HG02642 (cell line): ENCODE measurements around the gene PHF3.
A peak's percentile ranks its signal among the peaks of the same experiment; 100 is the strongest.
"Not testable (repeated sequence)": the region's sequence is repeated elsewhere in the genome, so short reads cannot be mapped to it uniquely, and the experiment has no call there.

Experiments
- ATAC-seq: cut with Tn5 transposase; IDR thresholded peaks from one replicate; pipeline ENCODE4 v1.9.1; 2021; ENCODE audit warnings: mild to moderate bottlenecking; ENCODE audit not compliant: unreplicated experiment, poor library complexity

The PHF3 gene

DNA sequence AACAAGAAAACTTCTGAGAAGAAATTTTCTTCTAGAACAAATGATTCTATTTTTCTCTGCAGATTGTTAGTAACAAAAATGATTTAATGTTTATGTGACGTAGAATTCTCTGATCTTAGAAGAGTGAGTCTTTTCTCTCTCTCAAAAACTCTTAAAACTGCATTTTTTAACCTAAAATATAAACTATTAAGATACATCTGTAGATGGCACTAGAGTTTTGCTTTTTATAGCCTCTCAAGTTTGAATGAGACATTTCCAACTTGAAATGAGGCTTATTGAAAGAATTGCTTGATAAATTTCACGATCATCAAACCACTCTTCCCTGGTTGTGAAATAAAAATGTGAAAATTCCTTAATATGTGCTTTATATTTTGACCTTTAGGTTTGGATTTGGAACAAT lies 53.8 kb downstream of the PHF3 start:
- no peak for ATAC-seq

DNA sequence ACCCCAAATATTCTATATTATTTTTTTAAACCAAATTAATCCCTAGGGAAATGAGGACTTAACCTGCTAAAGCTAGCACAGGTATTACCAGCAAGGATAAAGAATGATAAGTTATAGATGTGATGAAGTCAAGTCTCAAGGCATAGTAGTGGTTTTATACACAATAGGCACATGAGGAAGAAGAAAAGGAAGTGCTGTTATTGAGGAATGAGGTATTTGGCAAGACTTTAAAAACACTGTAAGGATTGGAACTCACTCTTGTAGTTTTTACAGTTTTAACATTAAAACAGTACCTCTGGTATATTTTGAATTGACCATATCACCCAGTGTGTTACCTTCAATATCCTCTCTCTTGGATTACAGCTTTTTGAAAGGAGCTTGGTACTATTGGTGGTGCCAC lies 54.6 kb downstream of the PHF3 start:
- ATAC-seq, result no peak

DNA sequence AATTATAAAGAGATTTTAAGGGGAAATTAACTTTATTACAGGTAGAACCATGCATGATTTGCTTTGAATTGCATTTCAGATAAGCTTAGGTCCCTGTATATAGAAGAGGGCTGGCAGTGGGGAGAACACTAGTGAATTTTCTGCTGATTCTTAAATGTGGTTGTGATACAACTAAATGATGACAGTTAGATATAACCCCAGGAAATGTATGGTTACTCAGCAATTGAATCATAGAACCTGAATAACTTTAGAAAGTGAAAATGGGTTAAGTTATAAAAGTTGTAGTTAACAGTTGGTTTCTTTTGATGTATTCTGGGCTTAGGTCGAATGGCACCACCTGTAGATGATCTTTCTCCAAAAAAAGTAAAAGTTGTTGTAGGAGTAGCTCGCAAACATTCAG lies 70.1 kb downstream of the PHF3 start:
- no peak for ATAC-seq

DNA sequence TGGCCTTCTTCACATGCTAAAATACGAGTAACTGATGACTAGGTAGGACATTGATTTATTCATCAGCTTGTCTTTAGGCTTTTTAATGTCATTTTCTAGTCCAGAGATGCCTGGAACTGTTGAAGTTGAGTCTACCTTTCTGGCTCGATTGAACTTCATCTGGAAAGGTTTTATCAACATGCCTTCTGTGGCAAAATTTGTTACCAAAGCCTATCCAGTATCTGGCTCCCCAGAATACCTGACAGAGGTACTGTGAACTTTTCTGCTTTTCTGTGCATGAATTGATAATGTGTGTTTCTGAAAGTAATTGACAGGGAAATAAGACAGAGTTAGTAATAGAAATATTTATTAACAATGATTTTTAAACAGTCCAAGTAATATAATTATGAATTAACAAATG lies 71.0 kb downstream of the PHF3 start:
- ATAC-seq, result no peak

DNA sequence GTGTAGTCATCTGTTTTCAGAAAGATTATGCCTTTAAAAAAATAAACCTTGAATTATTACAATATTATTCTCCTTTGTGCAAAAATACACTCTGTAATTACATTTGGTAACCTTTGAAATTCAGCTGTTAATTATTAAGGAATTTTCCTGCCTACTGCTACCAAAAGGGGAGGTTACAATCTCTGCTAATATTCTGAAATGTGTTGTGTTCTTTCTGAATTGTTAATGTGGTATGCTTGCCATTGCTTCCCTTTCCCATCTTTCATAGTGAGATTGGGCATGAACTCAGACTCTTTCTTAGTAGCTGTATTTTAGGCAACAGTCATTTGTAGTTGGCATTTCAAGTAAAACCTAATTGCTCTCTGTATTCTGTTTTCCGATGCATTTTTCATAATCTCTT lies 73.0 kb downstream of the PHF3 start:
- no peak for ATAC-seq

DNA sequence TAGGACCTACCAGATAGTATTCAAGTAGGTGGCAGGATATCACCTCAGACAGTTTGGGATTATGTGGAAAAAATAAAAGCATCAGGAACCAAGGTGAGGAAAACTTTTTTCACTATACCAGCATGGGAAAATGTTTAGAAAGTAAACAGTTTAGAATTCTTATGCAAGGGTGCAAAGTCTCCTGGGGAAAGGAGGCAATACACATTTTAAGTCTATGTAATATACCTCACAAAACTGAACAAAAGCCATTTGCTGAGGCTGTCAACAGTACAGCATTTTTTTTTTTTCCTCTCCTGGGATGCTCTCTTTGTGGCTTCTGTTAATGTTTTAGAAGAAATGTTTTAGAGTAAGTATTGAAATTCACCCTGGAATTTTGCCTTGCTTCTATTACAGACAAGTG lies 73.5 kb downstream of the PHF3 start:
- no peak for ATAC-seq

DNA sequence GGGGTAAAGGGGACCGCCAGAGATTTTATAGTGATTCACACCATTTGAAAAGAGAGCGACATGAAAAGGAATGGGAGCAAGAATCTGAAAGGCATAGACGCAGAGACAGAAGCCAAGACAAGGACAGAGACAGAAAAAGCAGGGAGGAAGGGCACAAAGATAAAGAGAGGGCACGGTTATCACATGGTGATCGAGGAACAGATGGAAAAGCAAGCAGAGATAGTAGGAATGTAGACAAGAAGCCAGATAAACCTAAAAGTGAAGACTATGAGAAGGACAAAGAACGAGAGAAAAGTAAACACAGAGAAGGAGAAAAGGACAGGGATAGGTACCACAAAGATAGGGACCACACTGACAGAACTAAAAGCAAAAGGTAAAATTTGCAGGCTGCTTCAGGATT lies 77.7 kb downstream of the PHF3 start:
- ATAC-seq, result no peak

DNA sequence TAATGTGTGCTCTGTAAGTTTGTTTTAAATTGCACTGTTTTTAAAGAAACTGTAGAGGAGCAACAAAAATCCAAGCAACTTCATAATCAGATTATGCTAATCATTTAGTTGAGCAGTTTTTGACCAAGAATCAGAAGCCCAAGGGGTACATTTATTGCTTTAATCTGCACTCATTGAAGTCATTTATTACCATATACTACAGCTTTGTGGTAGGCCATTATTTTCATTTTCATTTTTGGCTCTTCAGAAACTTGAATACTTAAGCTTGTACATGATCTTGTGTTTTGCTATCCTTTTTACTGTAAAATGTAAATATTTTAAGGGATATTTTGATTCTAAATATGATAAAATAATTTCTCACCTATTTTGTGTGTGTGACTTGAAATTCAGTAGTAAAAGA lies 78.5 kb downstream of the PHF3 start:
- ATAC-seq, result peak; percentile 42

DNA sequence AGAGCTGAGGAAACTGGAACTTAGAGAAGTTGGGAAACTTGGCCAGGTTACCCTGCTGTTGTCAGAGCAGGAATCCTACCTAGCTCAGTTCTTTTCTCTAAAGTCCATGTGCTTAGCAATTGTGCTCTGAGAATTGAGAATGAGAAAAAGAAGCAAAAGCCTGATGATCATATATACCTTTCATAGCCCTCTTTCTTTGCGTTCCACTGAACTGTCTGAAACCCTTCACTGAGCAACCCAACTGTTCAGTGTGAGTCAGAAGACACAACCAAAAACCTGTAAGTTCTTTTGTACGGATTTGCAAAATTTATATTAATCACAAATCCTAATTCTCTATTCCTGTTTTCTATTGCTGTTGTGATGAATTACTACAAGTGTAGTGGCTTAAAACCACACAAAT lies 80.6 kb downstream of the PHF3 start:
- ATAC-seq, result no peak

DNA sequence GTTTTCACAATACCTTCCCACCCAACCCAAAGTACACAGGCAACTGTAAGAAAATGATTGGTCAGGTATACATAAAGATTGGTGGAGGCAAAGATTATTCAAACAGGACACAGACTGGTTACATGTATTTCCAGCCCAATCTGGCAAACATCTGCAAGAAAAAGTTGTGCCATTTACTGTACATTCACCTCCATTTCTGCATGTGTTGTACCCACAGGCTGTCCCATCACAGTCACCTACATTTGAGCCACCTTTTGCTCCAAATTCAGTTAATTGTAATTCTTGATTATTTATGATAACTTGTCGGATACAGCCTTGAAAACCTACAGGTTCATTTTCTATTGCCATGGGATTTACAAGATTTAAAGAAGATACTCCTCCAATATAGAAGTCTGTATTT lies 85.6 kb downstream of the PHF3 start:
- ATAC-seq, result no peak

DNA sequence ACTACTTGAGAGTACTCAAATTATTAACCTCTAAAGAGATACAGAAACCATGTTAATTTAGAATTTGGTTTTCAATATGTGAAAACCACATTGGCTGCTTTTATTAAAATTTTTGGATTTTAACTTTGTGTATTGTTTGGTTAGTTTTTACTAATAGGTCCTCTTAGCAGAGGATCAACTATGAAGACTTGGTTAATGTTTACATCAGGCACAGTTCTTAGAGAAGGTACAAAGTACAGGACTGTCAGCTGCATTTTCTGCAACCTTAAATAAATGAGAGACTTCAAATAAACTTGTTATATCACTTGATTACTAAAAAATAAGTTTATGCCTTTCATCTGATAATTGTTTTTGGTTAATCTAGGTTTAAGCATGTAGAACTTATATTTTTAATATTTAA lies 89.1 kb downstream of the PHF3 start:
- no peak for ATAC-seq

DNA sequence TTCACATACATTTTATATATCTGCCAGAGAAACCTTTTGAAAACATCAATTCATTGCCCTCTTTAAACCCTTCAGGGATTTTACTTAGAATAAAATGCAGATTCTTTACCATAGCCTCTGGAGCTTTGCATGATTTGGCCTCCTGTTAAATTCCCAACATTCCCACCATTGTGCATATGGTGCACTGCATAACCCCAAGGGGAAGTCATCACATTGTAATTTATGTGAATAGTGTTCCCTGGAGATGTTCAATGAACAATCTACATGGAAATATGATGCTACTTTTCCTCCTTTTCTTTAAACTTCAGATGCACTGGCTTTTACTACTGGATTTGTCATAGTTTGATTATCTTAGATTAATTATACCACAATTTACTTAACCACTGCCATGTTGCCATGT lies 94.7 kb downstream of the PHF3 start:
- no peak for ATAC-seq

DNA sequence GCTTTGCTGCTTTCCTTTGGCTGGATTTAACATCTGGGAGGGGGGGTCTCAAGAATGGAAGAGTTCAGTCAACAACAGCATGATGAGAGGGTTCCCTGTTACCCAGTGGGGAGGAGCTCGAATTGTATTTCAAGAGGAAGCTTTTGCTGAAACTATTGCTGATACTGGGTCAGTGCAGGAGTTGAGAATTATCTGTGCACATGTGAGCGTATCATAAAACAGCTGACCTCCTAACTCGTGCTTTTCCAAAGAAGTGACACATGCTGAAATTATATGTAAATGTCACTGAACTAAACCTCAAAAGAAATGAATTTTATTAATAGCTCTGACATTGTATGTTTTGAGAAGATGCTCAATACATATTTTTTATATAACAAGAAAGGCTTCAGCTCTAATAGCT lies 96.3 kb downstream of the PHF3 start:
- ATAC-seq, result no peak

DNA sequence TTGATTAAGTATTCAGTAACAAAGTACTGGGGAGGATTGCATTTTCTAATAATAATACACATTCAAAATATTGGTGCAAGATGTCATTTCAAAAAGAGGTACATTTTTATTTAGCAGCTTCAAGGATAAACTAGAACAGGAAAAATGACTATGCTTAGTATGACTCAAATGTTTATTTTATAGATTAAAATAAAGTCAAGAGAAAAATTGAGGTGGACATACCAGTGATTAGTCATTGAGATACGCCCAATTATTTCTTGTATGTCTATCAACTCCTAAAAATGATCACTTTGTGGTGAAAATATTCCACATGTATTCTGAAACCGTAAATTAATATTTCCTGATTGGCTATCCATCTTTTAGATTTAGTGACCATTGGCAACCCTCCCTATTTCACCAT lies 96.7 kb downstream of the PHF3 start:
- no peak for ATAC-seq

DNA sequence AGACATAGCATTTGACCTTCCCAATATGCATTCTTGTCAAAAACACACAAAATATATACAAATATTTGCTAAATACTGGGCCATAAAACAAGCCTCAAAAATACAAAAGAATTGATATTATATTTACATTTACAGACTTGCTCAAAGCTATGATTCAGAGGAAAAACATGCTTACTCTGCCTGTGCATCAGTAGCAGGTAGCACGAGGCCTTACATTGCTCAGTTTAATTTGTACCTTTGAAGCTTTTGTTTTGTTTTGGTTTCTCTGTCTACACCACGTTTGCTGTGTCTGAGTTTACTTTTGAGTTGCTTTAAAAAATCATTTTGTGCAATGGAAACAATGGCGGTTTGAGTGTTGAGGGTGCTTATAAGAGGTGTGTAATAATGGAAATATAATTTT lies 99.3 kb downstream of the PHF3 start:
- no peak for ATAC-seq

DNA sequence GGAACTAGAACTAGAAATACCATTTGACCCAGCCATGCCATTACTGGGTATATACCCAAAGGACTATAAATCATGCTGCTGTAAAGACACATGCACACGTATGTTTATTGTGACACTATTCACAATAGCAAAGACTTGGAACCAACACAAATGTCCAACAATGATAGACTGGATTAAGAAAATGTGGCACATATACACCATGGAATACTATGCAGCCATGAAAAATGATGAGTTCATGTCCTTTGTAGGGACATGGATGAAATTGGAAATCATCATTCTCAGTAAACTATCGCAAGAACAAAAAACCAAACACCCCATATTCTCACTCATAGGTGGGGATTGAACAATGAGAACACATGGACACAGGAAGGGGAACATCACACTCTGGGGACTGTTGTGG lies 102.6 kb downstream of the PHF3 start:
- not testable (repeated sequence) for ATAC-seq

DNA sequence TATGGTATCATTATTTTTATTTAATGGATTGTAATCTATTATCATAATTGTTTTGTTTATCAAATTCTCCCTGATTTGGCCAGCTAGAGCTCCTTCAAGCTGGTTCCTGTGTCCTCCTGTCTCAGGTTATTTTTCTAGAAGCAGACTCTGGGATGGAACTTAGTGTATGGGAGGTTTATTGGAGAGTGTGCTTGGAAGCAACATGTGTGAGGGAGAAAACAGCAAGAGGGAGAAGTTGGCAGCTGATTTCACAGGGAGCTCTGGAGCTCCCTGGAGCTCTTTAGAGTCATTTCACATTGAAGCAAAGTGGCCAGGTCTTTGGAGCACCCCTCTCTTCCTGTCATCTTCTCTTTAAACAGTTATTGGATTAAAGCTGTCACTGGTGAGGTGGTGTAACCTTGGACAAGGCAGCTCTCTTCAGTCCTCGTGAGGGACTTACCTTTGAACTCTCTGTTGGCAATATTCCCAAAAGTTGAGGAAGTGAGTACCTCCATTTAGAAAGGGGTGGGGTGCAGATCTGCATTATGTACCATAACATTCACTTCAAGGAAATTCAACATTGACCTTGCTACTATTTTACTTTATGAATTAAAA lies 103.6 kb downstream of the PHF3 start:
- ATAC-seq, result no peak

DNA sequence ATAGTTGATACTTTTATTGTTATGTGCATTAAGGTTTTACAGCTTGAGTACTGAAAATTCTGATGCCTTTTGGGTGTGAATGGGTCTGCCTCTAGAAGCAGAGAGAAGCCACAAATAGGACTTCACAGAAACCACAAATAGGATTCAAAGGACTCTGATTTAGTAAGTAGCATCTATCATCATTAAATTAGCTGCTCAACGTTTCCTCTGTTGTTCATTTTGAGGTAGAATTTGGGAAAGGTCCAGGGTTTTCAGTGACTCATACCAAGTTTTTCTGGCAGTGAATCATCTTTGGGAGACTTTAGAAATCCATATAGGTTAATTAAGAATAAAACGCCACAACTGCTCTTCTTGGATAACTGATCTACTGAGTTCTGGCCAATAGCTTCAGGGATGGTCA lies 105.1 kb downstream of the PHF3 start:
- ATAC-seq, result no peak

DNA sequence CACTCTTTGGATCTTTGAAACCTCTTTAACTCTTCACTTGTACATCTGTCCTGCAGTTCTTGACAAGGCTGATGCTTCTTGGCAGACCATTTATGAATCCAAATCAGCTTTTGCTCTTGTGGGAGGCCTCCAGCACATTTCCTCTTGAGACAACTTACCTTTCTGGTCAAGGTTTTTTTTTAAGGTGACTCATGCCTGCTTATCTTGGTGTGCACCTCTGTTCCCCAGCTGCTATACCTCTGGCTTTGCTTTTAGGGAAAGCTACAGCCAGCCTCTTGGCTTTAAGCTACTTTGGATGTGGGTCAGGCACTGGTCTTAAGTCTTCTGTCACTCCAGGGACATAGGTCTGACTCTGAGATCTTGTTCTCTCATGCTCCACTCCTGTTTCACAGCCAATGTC lies 106.5 kb downstream of the PHF3 start:
- ATAC-seq, result no peak

DNA sequence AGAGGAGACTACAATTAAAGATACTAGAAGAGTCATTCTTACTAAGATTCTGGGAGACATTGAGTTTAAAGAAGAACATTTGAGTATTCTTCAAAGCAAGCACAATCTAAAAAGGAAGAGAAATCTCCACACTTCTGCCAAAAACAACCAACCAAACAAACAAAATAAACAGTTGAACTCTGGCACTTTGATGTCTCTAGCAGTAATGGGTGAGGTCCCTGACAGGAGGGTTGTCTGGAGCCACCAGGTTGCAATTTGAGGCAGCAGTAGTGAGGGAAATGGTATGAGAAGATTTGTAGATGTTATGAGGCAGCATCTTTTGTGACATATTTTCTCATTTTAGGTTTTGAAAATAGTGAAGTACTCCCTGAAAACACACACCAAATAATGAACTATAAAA lies 108.1 kb downstream of the PHF3 start:
- no peak for ATAC-seq

DNA sequence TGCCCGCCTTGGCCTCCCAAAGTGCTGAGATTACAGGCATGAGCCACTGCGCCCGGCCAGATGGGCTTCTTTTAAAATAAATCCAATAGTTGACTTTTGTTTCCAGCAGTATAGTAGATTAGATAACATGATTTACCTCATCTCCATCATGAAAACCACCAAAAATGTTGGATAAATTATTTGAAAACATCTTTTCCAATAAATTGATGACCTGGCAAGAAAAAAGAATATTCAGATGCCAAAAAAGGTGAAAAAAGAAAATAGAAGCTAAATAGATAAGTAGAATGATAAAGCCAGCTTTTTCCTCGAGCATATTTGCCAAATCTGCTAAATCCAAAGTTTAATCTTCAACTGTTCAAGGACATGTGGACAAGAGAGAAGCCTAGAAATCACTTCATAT lies 109.2 kb downstream of the PHF3 start:
- ATAC-seq, result no peak

DNA sequence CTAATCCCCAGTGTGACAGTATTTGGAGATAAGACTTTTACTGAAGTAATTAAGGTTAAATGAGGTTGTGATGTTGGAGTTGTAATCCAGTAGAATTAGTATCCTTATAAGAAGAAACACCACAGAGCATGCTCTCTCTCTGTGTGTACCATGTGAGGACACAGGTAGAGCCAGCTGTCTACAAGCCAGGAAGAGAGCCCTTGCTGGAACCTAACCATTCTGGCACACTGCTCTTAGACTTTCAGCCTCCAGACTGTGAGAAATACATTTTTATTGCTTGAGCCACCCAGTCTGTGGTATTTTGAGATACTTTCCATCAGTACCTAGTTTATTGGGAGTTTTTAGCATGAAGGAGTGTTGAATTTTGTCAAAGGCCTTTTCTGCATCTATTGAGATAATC lies 110.2 kb downstream of the PHF3 start:
- no peak for ATAC-seq

DNA sequence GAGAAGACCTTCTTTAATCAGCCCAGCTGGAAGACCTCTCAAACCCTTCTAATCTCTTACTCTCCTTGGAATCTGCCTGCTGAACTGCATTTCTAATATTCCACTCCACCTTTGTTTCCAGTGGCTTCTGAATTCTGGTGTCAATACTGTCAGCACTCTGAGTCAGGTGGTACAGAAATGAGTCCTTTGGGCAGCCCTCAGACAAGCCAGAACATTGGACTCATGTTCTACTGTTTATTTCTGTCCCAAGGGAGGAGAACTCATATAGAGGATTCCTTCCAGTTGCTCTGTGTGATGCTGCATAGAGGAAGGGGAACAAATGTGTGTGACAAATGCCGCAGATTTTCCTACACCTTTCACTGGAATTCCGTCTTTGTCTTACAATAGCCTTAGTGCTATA lies 114.8 kb downstream of the PHF3 start:
- ATAC-seq, result no peak
